ENCODE measurements around the gene ZNF831.

ZNF831 gene

GRCh38 chr20:59214606-59215547, 51.3 kb downstream of the ZNF831 start:
- no peak for DNase-seq (ENCODE audit: low spot score)

- no peak for DNase-seq (ENCODE audit: low spot score)
These were observed 53.6 kb downstream of the ZNF831 start for GRCh38 chr20:59217173-59217572.

GRCh38 chr20:59217794-59218280, 54.2 kb downstream of the ZNF831 start:
- DNase-seq (ENCODE audit: low spot score), result no peak

GRCh38 chr20:59219211-59219610, 55.6 kb downstream of the ZNF831 start:
- no peak for DNase-seq (ENCODE audit: low spot score)

- DNase-seq (ENCODE audit: low spot score), result no peak
These were observed 56.5 kb downstream of the ZNF831 start for GRCh38 chr20:59220161-59220560.

GRCh38 chr20:59221049-59221706, 57.6 kb downstream of the ZNF831 start:
- no peak for DNase-seq (ENCODE audit: low spot score)

- no peak for DNase-seq (ENCODE audit: low spot score)
These were observed 58.2 kb downstream of the ZNF831 start for GRCh38 chr20:59221707-59222252.

- DNase-seq (ENCODE audit: low spot score), result peak; percentile 68
These were observed 58.9 kb downstream of the ZNF831 start for GRCh38 chr20:59222253-59223181.

- DNase-seq (ENCODE audit: low spot score), result peak; percentile 7
These were observed 59.6 kb downstream of the ZNF831 start for GRCh38 chr20:59223182-59223601.

GRCh38 chr20:59223750-59224149, 60.1 kb downstream of the ZNF831 start:
- no peak for DNase-seq (ENCODE audit: low spot score)

- no peak for DNase-seq (ENCODE audit: low spot score)
These were observed 60.6 kb downstream of the ZNF831 start for GRCh38 chr20:59224236-59224635.

GRCh38 chr20:59230385-59230784, 66.8 kb downstream of the ZNF831 start:
- DNase-seq (ENCODE audit: low spot score), result no peak

- no peak for DNase-seq (ENCODE audit: low spot score)
These were observed 67.6 kb downstream of the ZNF831 start for GRCh38 chr20:59231124-59231804.

GRCh38 chr20:59232618-59233017, 69.0 kb downstream of the ZNF831 start:
- no peak for DNase-seq (ENCODE audit: low spot score)

GRCh38 chr20:59235226-59235625, 71.6 kb downstream of the ZNF831 start:
- DNase-seq (ENCODE audit: low spot score), result no peak

GRCh38 chr20:59240006-59240405, 76.4 kb downstream of the ZNF831 start:
- no peak for DNase-seq (ENCODE audit: low spot score)

GRCh38 chr20:59242714-59243626, 79.3 kb downstream of the ZNF831 start:
- no peak for DNase-seq (ENCODE audit: low spot score)

GRCh38 chr20:59246691-59247400, 83.2 kb downstream of the ZNF831 start:
- DNase-seq (ENCODE audit: low spot score), result no peak
